Stimulated activated CD8-positive, alpha-beta memory T cell treated with anti-CD3 and anti-CD28 coated beads, Interleukin-7, amount 100 ng/mL, for 48 hours (primary cell): ENCODE measurements around the gene RNF220.
"Not testable (repeated sequence)": the region's sequence is repeated elsewhere in the genome, so short reads cannot be mapped to it uniquely, and the experiment has no call there.

ENCODE experiments used
- DNase-seq, 2 donors: peaks; one replicate each; pipeline ENCODE4 v3.0.0-alpha.2; 2020; ENCODE audit warnings: low read depth in 1 of 2; ENCODE audit errors: extremely low read depth in 1 of 2

Gene RNF220

DNA sequence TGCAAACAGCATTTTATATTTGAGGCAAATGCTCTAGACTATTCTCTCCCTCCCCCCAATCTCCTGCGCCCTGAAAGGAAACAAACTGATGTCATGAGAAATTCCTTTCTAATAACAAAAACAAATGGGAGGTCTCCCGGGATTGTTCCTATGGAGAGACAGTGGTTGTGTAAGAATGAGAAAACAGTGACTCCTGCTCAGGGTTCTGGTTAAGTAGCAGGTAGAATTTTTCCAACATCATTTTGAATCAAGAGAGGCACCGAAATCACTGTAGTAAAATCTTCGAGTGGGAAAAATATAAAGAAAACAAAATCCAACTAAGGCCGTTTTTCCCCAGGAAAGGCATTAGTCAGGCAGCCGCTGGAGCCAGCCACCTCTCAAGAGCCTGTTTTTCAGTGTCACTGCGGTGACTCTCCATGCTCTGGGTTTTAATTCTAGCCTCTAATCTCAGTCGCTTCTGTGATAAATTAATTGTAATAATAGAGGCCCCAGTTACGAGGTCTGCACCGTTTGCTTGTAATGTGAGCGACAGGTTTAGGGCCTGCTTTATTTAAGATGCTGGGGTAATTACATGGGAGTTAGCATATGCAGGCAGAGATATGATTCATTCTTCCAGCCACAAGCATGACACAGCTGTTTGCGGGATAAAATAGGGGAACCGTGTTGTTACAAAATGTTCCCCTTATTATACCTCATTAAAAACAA is 80.3 kb downstream of the RNF220 start:
- DNase-seq, result no peak

DNA sequence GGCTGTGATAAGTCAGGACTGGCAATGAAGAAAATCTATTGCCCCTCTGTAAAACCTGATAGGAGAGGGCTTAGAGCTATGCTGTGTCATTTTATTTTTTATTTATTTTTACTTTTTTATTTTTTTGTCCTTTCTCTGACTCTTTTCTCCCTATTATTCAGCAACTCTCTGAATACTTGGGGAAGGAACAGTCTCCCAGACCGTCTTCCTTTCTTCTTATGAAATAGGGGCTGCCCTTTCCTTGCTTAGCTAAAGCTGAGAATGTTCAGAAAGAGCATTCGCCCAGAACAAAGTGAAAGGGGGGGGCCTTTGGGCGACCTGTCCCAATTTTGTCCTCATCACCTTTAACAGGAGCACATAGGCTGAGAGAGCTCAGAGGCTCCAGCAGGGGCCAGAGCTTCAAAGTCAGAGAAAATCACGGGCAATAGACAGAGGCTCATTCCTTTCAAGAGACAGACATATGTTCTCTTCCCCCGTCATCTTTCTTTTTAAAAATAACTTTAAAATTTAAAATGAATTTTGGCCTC is 80.9 kb downstream of the RNF220 start:
- DNase-seq, result no peak

- DNase-seq, result no peak
Measured at GRCh38 chr1:44489481-44489880, 84.4 kb downstream of the RNF220 start.

DNA sequence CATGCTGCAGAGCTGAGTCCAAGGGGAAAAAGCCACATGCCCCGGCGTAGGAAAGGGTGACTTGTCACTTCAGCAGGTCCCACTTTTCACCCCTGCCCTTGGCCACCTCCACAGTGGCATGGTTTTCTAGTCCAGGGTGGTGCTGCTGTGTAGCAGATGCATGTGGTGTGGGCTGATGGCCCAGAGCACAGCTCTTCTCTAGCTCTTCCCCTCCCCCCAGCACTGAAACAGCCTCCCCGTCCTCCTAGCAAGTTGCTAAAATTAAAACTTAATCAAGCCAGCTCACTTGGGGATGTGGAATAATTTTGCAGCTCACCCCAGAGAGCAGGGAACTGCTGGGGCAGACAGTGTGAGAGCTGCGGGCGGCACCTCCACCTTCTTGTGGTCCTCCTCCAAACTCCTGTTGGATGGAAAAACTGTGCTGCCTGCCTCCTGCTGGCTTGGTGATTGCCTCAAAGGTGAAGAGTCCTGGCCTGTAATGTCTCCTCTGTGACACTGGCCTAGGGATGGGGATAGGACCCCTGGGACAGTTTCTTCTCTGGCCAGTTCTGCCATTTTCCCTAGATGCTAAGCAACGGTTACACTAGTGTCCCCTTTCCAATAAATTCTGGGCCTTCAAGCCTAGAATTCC is 91.6 kb downstream of the RNF220 start:
- no peak for DNase-seq

DNA sequence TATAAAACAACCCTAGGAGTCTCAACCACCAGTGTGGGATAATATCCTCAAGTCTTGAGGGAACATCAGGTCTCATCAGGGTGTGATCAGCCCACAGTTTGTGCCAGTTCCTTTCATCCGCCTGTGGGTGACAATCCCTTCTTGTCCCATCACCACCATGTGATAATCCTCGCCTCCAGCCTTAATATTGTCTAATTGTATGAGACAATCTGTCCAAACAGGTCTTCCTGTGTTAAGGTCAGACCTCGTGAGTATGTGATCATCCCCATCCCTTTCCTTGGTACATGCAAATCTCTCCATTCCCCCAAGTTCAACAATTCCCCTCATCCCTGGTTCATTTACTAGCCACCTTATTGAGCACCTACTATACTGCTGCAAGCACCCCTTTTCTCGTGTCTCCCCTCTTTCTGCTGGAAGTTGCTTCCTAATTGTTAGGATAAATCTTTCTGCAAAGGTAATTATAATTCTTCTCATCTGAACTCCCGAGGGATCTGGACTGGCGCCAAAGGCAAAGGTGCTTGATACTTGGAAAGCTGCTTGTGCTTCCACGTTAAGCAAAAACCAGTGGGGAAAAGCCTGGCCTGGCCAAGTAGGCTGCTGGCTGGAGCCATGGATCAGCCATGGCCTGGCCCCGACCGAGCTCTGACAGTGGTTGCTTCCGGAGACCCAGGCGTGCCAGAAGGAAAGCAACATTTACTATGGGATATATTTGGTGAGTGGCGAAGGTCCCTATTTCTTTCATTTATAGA is 92.5 kb downstream of the RNF220 start:
- DNase-seq, result no peak

DNA sequence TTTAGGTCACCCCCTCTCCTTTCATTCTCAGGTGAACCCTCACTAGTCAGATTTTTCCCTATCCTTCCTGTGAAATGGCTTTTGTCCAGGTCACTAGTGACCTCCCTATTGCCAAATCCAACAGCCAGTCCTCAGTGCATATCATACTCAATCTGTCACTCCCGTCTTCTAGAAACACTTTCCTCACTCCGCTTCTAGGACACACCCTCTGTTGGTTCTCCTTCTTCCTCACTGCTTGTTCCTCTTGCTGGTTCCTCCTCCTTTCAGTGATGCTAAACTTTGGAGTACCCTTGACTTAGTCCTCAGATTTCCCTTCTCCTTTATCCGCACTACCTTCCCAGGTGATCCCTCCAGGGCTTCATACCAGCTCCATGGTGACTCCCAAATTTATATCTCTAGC is 94.3 kb downstream of the RNF220 start:
- no peak for DNase-seq

DNA sequence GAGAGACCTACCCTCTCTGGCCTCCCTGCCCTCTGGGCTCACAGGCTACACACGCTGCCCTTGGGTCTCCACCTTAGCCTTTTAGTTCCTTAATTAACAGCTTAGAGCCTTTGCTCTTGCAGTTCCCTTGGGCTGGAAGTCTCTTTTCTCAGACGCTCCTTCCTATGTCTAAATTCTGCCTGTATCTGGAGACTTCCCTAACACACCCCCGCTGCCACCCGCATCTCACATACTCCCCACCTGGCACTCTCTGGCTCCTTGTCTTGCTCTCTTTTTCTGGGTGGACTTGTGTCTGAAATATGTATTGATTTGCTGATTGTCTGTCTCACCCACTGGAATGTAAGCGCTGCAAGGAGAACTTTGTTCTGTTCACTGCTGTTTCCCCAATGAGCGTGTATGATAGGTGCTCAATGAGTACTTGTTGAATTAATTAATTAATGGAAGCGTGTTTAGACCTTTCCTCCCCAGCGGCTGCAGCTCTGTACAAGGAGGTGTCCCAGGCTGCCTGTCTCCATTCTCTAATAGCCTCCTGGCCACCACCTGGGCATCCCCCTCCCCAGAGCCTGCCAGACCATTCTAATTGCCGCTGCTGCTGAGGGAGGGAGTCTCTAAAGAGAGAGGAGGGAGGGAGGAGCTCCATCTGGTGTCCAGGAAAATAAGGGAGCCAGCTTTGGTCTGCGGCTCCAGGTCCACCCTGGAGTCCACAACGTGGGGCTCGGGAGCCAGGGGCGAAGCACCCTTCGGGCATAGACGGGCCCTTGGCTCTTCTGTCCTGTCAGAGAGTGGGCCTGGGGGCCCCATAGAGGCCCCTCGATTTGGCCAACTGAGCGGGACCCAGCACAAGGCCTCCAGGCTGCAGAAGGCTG is 95.4 kb downstream of the RNF220 start:
- DNase-seq, result no peak

- DNase-seq, result no peak
Measured at GRCh38 chr1:44501047-44501890, 96.2 kb downstream of the RNF220 start.

GRCh38 chr1:44502823-44503222 is 97.8 kb downstream of the RNF220 start:
- not testable (repeated sequence) for DNase-seq

- DNase-seq, result no peak
Measured at GRCh38 chr1:44503625-44504024, 98.6 kb downstream of the RNF220 start.

- DNase-seq, result no peak
Measured at GRCh38 chr1:44505210-44505993, 100.3 kb downstream of the RNF220 start.

DNA sequence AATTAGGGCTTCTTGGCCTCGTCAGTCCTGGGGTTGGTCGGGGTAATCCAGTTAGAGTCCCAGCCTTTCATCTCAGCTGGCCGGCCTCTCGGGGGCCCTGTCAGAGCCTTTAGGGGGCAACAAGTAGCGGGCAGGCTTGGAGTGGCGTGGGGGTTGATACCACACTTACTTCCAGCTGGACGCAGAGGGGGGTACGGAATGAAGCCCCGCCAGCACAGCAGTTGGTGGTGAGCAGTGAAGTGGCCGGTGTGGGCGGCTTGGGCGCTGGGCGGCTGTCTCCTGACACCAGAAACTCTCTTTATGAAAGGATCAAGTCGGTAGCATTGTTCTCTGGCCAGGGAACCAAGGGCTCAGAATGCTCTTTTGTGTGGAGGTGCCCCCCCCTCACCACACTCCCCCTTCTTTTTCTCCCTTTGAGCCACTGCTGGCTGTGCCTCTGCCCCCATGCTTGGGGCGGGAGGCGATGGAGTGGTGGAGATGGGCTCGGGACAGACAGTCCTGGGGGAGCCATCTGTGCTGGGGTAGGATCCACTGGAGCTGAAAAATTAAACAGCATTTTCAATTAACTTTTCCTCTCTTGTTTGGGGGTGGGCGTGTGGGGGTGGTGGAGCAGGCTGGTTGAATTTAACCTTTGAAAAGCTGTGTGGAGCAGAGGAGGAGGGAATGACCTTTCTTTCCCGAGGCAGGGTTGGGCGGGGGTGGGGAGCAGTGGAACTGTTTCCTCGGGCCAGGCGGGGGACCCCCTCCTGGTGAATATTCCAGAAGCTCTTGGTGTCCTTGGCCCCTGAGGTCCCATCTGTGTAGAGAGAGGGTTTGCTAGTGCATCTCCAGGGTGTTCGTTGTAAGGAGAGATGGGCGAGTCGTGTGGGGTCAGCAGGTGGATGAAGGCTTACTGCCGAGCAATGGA is 102.7 kb downstream of the RNF220 start:
- DNase-seq, result no peak

GRCh38 chr1:44508397-44508745 is 103.3 kb downstream of the RNF220 start:
- no peak for DNase-seq

- no peak for DNase-seq
Measured at GRCh38 chr1:44511363-44511762, 106.3 kb downstream of the RNF220 start.

GRCh38 chr1:44511769-44512168 is 106.7 kb downstream of the RNF220 start:
- DNase-seq, result peak in 1 of 2 donors; percentile 5

DNA sequence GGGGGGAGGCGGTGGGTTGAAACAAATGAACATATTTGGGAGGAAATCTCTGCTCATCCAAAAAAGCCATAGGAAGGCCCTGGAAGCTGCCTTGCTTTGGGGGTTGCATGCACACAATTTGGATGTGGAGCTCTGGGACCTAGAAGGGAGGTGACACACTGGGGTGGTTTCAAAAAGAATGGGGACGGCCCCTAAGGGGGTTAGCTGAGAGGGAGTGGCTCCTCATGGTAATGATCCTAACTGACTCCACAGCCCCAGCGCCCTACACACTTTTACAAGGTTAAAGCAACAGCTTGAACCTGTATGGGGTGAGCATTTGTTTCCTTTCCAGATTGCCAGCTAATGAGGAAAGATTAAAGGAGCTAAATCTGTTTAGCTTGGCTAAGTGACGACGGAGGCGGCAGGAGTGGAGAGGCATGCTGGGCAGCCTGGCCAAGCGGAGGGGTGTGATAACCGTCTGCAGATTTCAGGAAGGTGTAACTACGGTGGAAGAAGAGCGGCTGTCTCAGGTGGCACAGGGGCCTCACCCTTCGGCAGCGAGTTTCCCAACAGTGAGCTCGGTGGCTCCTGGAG is 107.3 kb downstream of the RNF220 start:
- DNase-seq, result peak in 1 of 2 donors; percentile 2

- no peak for DNase-seq
Measured at GRCh38 chr1:44513111-44513510, 108.1 kb downstream of the RNF220 start.

DNA sequence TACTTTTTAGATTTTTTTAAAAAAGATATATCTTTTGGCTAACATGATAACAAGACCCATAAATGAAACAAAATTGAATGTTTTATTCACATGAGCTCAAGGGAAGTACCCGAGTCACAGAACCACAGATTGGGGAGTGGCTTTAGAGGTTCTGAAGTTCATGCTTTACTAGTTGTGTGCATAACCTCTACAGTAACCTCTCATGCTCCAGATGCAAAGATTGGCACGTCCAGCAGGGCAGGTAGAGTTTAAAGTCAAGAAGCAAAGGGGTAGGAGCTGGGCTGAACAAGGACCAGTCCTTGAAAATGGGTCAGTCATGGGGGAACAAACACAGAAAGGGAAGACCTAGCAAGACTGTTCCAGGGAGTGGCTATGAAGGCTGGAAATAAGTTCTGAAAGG is 109.6 kb downstream of the RNF220 start:
- no peak for DNase-seq
